Stimulated activated CD4-positive, alpha-beta T cell treated with anti-CD3 and anti-CD28 coated beads, Interleukin-15, amount 100 ng/mL, for 1 hour (primary cell): ENCODE results near the gene HAP1.
A peak's percentile ranks its signal among the peaks of the same experiment; 100 is the strongest.
"Not testable (repeated sequence)": the region's sequence is repeated elsewhere in the genome, so short reads cannot be mapped to it uniquely, and the experiment has no call there.

Experiments
- DNase-seq, 2 donors: peaks; one replicate each; pipeline ENCODE4 v3.0.0-alpha.2; 2020; ENCODE audit warnings: low read depth in 1 of 2, low spot score in 1 of 2

Gene HAP1

DNA sequence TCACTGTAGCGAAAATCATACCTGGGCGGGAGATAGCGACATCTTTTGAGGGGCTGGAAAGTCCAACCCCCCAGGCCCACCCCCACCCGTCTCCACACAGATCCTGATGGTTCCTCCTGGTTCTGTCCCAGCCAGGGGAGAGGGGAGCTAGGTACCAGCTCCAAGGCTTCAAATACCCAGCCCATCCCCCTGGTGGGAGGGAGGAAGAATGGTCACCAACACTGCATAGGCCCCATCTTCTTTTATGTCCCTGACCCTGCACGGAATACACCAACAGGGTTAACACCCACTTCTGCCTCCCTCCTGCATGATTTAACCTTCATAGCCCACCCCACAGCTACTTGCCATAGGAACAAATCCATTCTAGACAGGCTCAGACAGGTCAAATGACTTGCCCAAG lies 9.3 kb downstream of the HAP1 start:
- DNase-seq: no peak

DNA sequence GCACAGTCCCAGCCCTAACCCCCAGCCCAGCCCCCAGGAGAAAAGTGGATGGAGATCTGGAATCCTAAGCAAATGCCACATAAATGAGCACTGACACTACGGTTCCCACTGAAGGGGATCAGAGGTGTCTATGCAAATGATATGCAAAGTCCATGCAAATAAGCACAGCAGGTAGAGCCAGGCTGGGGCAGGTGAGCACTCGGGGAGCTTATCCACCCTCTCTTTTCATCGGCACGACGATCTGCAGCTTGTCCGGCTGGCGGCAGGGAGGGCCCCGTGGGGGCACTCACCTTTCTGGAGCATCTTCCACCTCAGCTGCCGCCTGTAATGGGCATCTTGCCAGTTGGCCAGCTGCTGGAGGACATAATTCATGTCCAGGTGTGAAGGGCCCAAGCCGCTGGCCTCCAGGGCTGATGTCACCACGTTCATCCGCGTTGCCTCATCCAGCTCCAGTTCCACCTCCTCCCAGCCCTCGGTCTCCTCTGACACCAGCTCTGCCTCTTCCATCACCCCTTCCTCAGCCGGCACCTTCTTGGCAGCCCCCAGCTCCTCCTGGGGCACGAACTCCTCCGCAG lies 9.9 kb downstream of the HAP1 start:
- no peak for DNase-seq

DNA sequence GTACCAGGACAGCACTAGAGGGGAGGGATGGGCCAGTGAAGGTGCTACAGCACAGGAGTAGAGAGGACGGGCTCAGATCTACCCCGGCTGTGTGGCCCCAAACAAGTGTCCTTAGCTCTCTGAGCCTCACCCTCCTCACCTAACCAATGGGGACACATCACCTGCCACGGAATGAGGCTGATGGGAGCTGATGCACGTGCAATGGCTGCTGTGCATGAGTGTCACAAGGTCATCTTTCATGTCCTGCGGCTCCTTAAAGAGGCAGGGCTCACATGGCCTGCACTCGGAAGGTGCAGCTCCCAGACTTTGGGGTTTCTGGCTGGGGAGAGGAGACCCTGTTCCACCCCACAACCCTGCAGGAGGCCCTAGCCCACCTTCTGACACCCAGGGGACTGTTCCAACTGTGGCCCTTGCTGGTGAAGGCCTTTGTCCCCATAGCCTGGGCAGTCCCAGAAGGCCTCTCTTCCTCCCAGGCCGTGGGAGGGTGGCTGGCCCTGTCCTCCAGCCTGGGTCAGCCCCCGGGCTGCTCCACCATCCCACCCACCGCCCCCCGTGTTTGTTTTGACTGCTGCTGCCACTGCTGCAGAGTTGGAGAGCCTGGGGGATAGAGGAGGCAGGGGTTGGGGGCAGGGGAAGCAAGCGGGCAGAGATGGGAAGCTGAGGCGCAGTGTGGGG lies 10.5 kb downstream of the HAP1 start:
- no peak for DNase-seq

DNA sequence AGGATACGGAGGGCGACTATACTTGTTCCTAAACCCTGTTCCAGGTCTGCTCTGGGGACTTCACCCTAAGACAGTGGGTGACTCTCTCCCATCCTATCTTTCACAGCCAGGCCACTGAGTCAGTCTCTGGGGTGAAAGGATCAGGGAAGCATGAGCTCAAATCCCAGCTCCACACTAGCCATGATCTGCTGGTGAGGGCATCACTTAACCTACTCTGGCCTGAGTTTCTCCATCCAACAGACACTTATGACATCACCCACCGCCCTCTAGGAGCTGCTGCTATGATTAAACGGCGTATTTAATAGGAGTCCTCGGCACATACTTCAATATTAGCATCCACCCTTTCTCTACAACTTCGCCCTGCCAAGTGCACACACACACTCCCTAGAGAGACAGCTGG lies 12.2 kb downstream of the HAP1 start:
- DNase-seq: no peak

DNA sequence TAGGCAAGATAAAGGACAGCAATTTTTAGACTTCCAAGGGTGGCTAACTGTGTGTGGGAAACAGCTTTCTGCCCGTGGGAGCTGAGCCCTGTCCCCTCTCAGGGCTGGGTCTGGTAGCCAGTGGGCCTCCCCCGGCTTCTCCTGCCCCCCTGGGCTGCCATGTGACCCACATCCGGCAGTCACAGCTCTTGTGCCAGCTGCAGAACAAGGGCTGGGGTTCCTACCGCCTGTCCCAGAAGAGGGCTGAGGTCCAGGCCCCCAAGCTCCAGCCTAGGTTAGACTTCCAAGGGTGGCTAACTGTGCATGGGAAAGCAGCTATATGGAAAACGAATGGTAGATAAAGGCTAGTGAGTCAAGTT lies 16.2 kb downstream of the HAP1 start:
- DNase-seq: no peak

DNA sequence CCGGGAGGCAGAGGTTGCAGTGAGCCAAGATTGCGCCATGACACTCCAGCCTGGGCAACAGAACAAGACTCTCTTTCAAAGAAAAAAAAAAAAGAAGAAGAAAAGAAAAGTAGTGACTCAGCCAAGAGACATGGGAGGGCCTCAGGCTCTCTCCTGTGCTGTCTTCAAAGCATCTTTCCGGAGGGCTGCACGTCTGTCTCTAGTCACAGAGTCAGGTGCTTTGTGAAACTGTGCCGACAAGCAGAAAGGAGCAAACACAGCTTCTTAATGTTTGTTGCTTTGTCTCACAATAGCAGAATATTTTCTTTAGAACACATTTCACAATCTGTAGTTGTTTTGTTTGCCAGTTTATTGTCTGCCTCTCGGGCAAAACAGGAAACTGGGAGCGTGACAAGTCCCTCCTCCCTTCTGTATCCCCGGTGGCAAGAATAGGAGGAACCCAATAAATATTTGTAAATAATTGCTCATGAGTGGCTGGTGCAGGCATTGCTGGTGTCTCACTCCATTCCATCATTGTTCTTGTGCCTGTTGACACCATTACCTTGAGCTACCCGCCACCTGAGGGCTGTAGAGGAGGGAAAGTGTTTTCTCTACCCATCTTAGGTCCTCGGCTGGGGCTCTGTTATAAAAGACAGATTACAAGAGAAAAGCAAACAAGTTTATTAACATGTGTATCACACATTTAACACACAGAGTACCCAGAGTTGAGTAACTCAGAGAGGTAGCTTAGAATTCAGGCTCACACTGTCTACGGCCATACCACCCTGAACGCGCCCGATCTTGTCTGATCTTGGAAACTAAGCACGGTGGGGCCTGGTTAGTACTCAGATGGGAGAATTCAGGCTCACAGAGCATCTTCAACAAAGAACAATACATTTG lies 16.8 kb downstream of the HAP1 start:
- DNase-seq: no peak

DNA sequence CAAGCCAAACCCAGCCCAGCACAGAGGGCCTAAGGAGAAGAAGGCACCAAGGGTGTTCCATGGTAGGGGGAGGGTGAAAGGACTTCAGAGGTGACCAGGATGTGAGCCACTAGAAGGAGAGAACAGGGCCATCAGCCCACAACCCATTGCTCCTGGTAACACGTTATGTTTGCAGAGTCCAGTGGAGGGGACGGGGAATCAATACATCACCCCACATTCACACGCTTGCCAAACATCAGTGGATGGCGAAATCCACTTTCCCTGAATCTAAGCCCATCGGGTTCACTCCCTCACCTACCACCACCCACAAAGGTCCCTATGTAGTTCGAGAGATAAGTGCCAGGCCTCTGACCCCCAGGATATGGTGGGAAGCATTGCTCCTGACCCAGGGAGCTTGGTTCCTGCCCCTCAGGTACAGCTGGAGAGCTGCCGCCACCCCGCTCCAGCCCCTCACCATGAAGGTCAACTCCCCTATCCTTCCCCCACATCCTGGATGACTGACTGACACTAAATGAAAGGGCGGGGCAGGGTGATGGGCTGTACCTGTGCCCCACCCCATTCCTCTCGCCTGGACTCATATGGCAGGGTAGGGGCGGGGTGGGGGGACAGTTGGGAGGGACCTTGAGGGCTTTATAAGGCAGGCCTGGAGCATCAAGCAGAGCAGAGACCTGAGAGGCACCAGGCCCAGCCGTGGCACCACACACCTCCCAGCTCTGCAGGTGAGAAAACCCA lies 22.6 kb downstream of the HAP1 start, which contains the start of gene GAST:
Gene GAST (plus strand): TSS at position 663 of the 732 bp plus-strand sequence. CDS start 3,106 bp downstream, outside the sequence.
- DNase-seq: no peak

DNA sequence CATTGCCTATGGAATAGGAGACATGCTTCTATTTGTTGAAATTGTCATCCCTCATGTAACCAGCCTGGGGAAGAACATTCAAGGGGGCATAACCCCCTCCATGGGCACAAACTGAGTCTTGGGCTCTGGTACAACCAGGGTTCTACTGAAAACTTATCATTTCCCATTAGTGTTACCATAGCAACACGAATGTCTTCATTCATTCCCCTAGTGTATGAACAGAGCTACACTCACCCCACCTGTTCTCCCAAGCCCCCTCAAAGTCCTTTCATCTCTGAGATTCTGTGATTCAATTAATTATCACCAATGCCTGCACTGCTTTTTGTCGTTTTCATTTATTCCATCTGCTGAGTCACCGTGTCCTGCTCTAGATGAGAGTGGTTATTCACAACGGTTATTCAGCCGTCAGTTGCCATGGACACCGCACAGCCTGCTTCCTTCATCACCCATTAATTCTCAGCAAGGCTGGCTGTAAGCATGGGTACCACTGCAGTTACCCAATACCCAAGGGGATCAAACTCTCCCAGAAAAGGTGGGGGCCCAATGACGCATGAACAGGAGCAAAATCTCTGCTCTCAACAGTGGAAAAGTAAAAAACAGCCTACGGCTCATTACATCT lies 23.9 kb downstream of the HAP1 start:
- no peak for DNase-seq

DNA sequence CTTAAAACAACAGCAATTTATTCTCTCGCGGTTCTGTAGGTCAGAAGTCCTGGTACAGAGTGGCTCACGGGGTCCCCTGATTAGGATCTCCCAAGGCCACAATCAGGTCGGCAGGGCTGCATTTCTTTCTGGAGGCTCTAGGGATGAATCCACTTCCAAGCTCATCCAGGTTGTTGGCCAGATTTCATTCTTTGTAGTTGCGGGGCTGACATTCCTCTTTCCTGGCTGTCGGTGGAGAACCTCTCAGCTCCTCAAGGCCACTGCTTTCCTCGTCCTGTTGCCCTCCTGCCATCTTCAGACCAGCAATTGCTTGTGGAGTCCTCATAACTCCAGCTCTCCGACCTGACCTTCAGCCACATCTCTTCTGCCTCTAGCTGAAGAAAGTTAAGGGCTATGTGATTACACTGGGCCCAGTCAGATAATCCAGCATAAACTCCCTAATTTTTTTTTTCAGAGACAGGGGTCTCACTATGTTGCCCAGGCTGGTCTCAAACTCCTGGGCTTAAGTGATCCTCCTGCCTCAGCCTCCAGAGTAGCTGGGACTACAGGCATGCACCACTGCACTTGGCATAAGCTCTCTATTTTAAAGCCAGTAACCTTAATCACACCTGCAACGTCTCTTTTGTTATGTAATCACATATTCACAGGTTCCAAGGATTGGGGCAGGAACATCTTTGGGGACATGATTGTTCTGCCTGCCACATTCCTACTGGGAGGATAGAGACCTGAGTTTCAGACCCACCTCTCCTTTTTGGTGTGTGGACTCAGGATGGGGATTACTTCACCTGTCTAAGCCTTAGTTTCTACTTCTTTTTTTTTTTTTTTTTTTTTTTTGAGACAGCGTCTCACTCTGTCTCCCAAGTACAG lies 26.4 kb downstream of the HAP1 start:
- no peak for DNase-seq

DNA sequence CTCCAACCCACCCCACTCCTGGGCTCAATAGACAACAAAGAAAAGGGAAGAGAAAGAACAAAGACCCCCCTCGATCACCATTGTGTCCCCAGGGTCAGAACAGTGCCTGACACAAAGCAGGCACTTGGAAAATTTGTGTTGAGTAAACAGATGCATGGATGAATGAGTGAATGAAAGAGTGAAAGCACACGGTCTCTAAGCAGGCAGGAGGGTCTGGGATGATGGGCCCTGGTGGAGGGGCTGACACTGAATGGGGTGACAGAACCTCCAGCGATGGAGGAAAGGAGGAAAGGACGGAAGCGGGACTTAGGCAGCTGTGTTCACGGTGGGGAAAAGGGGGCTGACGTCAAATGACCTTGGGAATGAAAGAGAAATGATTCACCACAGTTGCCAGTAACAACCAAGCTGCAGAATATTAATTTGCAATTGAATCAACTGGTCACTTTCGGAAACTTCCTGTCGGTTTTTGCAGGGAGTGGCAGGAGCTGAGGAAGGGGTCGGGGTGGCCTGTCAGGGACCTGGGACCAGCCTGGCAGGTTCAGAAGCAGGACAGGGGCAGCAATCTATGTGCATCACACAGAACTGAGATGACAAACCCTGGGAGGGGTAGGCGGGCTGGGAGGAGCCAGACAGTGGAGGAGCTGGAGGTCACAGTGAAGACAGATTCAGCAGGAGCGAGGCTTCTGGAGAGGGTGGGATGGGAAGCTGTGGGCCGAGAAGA lies 29.0 kb downstream of the HAP1 start:
- no peak for DNase-seq

DNA sequence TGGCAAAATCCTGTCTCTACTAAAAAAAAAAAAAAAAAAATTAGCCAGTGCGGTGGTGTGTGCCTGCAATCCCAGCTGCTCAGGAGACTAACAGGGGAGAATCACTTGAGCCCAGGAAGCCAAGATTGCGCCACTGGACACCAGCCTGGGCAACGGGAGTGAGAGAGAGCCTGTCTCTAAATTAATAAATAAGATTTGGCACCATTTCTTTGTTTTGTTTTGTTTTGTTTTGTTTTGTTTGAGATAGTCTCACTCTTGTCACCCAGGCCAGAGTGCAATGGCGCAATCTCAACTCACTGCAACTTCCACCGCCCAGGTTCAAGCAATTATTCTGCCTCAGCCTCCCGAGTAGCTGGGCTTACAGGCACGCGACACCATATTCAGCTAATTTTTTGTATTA lies 31.7 kb downstream of the HAP1 start:
- no peak for DNase-seq

DNA sequence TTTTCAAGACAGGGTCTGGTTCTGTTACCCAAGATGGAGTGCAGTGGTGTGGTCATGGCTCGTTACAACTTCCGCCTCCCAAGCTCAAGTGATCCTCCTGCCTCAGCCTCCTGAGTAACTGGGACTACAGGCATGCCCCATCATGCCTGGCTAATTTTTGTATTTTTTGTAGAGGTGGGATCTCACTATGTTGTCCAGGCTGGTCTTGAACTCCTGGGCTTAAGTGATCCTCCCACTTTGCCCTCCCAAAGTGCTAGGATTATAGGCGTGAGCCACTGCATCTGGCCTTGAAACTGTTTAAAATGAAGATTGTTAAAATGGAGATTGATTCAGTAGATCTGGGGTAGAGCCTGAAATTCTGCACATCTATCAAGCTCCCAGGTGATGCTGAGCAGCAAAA lies 33.6 kb downstream of the HAP1 start:
- DNase-seq: not testable (repeated sequence)

DNA sequence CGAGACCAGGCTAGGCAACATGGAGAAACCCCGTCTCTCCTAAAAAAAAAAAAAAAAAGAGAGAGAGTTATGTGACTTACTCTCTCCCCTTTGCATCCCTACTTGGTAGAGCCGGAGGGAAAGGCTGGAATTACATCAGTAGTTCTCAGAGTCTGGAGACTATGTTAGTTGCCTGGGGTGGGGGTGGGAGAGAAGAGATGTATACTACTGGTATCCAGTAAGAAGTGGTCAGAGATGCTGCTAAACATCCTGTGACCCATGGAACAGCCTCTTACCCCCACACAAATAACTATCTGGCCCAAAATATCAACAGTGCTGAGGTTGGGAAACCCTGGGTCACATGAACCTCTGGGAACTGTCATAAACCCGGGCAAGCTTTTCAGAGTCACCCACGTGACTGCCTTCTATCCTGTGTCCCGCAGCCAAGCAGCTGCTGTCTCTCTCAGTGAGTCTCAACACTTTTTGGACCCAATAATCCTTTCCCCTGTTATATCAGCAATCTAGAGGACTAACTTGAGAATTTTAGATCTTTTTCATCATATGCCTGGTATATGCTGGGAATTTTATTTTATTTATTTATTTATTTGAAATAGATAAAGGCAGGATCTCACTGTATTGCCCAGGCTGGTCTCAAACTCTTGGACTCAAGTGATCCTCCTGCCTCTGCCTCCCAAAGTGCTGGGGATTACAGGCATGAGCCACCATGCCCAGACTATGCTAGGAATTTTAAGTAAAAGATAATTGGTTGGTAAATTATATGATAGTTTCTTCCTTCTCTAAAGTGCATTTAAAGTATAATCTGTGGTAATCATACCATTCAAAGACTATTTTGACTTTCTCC lies 37.1 kb downstream of the HAP1 start:
- no peak for DNase-seq

DNA sequence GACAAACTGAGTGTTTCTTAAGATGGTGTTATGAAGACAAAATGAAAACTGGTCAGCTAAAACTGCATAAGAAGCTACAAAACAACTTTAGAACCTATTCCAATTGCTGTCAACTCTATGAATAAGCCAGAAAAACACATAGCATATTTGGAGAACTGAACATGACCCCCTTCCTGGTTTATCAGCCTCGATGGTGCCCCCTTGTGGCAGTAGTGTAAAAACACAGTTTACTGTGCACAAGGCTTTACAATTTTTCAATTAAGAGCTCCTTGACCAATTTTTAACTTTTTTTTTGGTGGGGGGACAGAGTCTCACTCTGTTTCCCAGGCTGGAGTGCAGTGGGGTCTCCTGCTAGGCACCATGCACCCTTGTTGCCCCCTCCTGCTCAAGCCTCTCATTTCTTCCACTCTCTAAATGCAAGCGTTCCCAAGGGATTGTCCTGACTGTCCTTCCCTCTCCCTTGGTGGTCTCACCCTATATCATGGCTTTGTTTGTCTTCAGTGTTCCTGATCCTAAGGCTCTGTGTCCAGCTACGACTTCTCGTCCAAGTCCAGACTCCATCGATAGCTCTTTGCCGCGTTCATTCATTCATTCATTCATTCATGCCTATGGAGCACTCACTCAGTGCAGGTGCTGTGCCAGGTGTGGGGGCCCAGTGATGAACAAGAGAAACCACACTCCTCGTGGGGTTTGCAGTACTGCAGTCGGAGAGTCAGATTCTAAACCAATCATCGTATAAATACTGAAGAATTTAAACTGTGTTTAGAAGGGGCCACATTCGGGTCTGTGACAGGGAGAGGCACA lies 38.3 kb downstream of the HAP1 start:
- DNase-seq: peak; percentile 40 to 46

DNA sequence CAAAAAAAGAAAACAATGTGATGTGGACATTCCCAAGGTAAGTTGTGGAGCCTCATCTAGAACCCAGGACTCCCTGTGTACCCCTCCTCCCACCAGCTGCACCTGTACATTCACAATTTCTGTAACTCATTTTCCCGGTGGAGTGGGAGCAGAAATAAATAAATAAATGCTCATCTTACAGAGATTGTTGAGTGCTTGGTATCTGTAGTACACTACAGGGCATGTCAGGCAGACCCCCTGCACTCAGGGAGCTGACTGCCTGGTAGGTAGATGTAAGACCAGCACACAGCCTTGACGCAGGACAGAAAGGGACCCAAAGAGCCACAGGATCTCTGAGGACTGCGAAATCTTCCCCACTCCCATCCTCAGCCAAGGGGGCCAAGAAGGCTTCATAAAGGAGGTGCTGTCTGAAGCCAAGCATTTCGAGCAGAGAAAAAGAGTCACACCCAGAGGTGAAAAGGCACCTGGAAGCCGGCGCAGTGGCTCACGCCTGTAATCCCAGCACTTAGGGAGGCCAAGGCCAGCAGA lies 39.2 kb downstream of the HAP1 start:
- no peak for DNase-seq

DNA sequence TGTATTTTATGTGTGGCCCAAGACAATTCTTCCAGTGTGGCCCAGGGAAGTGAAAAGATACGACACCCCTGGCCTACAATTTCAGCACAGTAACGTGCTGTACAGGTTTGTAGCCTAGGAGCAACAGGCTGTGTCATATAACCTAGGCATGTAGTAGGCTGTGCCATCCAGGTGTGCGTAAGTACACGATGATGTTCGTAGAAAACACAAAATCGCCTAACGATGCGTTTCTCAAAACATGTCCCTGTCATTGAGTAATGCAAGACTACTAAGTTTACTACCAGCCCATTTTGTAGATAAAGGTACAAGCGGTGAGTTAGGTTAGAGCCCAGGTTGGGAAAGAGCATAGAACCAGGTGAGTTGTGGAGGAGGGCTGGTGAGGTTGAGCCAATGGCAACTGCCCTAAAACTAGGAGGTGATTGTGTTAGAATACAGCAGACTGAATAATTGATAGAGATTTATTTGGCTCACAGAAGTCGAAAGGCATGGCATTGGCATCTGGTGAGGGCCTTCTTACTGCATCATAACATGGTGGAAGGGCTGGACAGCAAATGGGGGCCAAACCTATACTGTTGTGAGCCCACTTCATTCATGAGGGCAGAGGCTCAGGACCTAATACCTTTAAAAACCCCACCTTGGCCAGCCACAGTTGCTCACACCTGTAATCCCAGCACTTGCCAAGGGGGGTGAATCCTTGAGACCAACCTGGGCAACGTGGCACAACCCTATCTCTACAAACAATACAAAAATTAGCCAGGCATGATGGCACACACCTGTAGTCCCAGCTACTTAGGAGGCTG lies 41.5 kb downstream of the HAP1 start:
- DNase-seq: no peak
